ENCODE measurements around the gene ACP7.

The ACP7 gene

DNA sequence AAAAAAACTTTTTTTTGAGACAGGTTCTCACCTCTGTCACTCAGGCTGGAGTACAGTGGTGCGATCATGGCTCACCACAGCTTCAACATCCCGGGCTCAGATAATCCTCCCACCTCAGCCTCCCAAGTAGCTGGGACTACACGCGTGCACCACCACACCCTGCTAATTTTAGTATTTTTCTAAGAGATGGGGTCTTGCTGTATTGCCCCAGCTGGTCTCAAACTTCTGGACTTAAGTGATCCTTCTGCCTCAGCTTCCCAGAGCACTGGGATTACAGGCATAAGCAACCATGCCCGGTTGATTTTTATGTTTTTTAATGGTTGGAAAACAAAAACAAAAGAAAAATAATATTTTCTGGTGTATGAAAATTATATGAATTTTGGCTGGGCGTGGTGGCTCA lies 9.2 kb upstream of the ACP7 start:
- no peak for DNase-seq
- ChIA-PET POLR2A (no interaction called here), CTCF (interaction anchor here (0.9 kb wide), 1 partner anchor 22 kb away, joined by 3 read pairs; no protein-coding TSS in a partner anchor)
- H3K27ac ChIP-seq (ENCODE audit: insufficient read depth in 1 of 2, low read depth in 1 of 2, low read length in 2 of 2, poor library complexity in 1 of 2, severe bottlenecking in 2 of 2) = no peak overlapping the region
- no peaks in the 10 kb centered on the region for H3K36me3 ChIP-seq (ENCODE audit: control insufficient read depth in 4 of 4, insufficient read depth in 4 of 4, low read length in 3 of 4)
- no peaks in the 10 kb centered on the region for H3K9me3 ChIP-seq (ENCODE audit: control extremely low read depth in 1 of 5, control insufficient read depth in 4 of 5, insufficient read depth in 2 of 5, low read depth in 1 of 5, low read length in 4 of 5)
- H3K27me3 ChIP-seq (replicated peaks in 2 of 5; ENCODE audit: control insufficient read depth in 4 of 5, insufficient read depth in 5 of 5, low read length in 4 of 5) = peaks cover 0 to 2% (median 0%) of the 10 kb centered on the region in 5 experiments
- peaks cover 0 to 13% (median 8%) of the 10 kb centered on the region in 4 experiments for H3K4me1 ChIP-seq (ENCODE audit: control extremely low read depth in 1 of 4, control insufficient read depth in 4 of 4, insufficient read depth in 4 of 4, low read length in 3 of 4)
- no peak overlapping the region for H3K4me3 ChIP-seq (ENCODE audit: control insufficient read depth in 1 of 7, extremely low read depth in 1 of 7, insufficient read depth in 4 of 7, low read depth in 2 of 7, low read length in 6 of 7)
- WGBS (ENCODE audit: insufficient coverage) = 100% methylated on average over 3 of the region's 6 CpGs

DNA sequence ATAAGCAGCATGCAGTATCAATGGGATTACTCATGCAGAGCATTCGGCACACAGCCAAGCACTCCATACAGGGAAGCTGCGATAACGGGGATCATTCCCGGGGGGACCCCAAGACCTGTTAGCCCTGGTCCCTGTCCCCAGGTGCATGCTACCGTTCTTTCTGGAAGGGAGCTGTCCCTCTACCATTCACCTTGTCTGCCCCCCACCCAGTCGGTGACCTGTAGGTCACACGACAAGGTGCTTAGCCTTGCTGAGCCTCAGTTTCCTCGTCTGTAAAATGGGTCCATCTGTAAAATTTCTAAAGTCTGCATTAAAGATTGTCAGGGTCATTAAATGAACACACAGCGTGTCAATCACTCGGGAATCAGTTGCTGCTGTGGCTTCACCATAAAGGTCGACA lies 6.8 kb upstream of the ACP7 start:
- no peak overlapping the region for H3K4me3 ChIP-seq (ENCODE audit: control insufficient read depth in 1 of 7, extremely low read depth in 1 of 7, insufficient read depth in 4 of 7, low read depth in 2 of 7, low read length in 6 of 7)
- no peak overlapping the region for H3K27ac ChIP-seq (ENCODE audit: insufficient read depth in 1 of 2, low read depth in 1 of 2, low read length in 2 of 2, poor library complexity in 1 of 2, severe bottlenecking in 2 of 2)
- H3K4me1 ChIP-seq (ENCODE audit: control extremely low read depth in 1 of 4, control insufficient read depth in 4 of 4, insufficient read depth in 4 of 4, low read length in 3 of 4) = peaks cover 0 to 18% (median 11%) of the 10 kb centered on the region in 4 experiments
- H3K36me3 ChIP-seq (ENCODE audit: control insufficient read depth in 4 of 4, insufficient read depth in 4 of 4, low read length in 3 of 4) = no peaks in the 10 kb centered on the region
- ChIA-PET POLR2A (no interaction called here), CTCF (no interaction called here)
- WGBS (ENCODE audit: insufficient coverage) = 96% methylated on average over 11 of the region's 11 CpGs
- no peak for DNase-seq
- H3K27me3 ChIP-seq (replicated peaks in 2 of 5; ENCODE audit: control insufficient read depth in 4 of 5, insufficient read depth in 5 of 5, low read length in 4 of 5) = peaks cover 0 to 7% (median 3%) of the 10 kb centered on the region in 5 experiments
- H3K9me3 ChIP-seq (ENCODE audit: control extremely low read depth in 1 of 5, control insufficient read depth in 4 of 5, insufficient read depth in 2 of 5, low read depth in 1 of 5, low read length in 4 of 5) = no peaks in the 10 kb centered on the region

DNA sequence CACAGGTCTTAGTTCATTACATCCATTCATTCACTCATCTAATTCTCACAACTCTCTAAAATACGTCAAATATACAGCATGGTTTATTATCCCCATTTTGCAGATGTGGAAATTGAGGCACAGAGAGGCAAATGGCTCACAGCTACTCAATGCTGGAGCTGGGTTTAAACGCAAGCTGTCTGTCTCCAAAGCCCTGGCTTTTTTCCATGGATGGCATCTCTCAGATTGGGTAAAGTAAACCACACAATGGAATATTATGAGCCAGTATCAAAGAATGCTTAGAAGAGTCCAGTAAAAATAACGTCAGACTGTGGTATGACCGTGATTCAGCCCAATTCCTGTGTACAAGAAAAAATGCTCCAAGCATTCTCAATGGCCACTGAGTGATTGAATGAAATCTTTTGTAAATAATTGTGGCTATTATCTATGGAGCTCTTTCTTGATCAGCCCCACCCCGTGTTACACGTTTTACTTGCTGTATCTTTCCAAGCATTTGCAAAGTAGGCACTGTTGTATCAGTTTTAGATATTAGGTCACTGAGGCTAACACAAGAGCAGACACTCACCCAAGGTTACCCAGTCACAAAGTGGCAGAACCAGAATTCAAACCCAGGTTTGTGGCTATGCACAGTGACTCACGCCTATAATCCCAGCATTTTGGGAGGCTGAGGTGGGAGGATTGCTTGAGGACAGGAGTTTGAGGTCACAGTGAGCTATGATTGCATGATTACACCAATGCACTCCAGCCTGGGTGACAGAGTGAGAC lies 5.5 kb upstream of the ACP7 start:
- peaks cover 0 to 20% (median 12%) of the 10 kb centered on the region in 5 experiments for H3K27me3 ChIP-seq (replicated peaks in 2 of 5; ENCODE audit: control insufficient read depth in 4 of 5, insufficient read depth in 5 of 5, low read length in 4 of 5)
- H3K27ac ChIP-seq (ENCODE audit: insufficient read depth in 1 of 2, low read depth in 1 of 2, low read length in 2 of 2, poor library complexity in 1 of 2, severe bottlenecking in 2 of 2) = no peak overlapping the region
- ChIA-PET POLR2A (no interaction called here), CTCF (no interaction called here)
- no peaks in the 10 kb centered on the region for H3K36me3 ChIP-seq (ENCODE audit: control insufficient read depth in 4 of 4, insufficient read depth in 4 of 4, low read length in 3 of 4)
- DNase-seq = no peak
- H3K4me3 ChIP-seq (ENCODE audit: control insufficient read depth in 1 of 7, extremely low read depth in 1 of 7, insufficient read depth in 4 of 7, low read depth in 2 of 7, low read length in 6 of 7) = no peak overlapping the region
- WGBS (ENCODE audit: insufficient coverage) = 69% methylated on average over 4 of the region's 7 CpGs
- no peaks in the 10 kb centered on the region for H3K9me3 ChIP-seq (ENCODE audit: control extremely low read depth in 1 of 5, control insufficient read depth in 4 of 5, insufficient read depth in 2 of 5, low read depth in 1 of 5, low read length in 4 of 5)
- peaks cover 7 to 22% (median 16%) of the 10 kb centered on the region in 4 experiments for H3K4me1 ChIP-seq (ENCODE audit: control extremely low read depth in 1 of 4, control insufficient read depth in 4 of 4, insufficient read depth in 4 of 4, low read length in 3 of 4)

DNA sequence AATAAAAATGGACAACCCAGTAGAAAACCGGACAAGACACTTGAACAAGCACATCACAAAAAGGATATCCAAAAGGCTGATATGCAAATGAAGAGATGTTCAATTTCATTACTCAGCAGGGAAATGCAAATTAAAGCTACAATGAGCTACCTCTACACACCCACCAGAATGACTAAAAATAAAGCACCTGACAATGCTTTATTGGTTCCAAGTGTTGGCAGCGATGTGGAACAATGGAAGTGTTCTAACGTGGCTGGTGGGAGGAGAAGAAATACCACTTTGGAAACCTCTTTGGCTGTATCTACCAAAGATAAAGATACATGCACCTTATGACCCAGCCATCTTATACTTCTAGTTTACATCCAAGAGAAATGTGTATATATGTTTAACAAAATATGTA lies 3.7 kb upstream of the ACP7 start:
- no peak for DNase-seq
- ChIA-PET POLR2A (no interaction called here), CTCF (no interaction called here)
- WGBS (ENCODE audit: insufficient coverage) = no CpG with 5 or more reads among the region's 3 CpGs
- peaks cover 0 to 37% (median 17%) of the 10 kb centered on the region in 5 experiments for H3K27me3 ChIP-seq (replicated peaks in 2 of 5; ENCODE audit: control insufficient read depth in 4 of 5, insufficient read depth in 5 of 5, low read length in 4 of 5)
- no peak overlapping the region for H3K27ac ChIP-seq (ENCODE audit: insufficient read depth in 1 of 2, low read depth in 1 of 2, low read length in 2 of 2, poor library complexity in 1 of 2, severe bottlenecking in 2 of 2)
- peaks cover 8 to 23% (median 17%) of the 10 kb centered on the region in 4 experiments for H3K4me1 ChIP-seq (ENCODE audit: control extremely low read depth in 1 of 4, control insufficient read depth in 4 of 4, insufficient read depth in 4 of 4, low read length in 3 of 4)
- H3K9me3 ChIP-seq (ENCODE audit: control extremely low read depth in 1 of 5, control insufficient read depth in 4 of 5, insufficient read depth in 2 of 5, low read depth in 1 of 5, low read length in 4 of 5) = no peaks in the 10 kb centered on the region
- no peaks in the 10 kb centered on the region for H3K36me3 ChIP-seq (ENCODE audit: control insufficient read depth in 4 of 4, insufficient read depth in 4 of 4, low read length in 3 of 4)
- no peak overlapping the region for H3K4me3 ChIP-seq (ENCODE audit: control insufficient read depth in 1 of 7, extremely low read depth in 1 of 7, insufficient read depth in 4 of 7, low read depth in 2 of 7, low read length in 6 of 7)

DNA sequence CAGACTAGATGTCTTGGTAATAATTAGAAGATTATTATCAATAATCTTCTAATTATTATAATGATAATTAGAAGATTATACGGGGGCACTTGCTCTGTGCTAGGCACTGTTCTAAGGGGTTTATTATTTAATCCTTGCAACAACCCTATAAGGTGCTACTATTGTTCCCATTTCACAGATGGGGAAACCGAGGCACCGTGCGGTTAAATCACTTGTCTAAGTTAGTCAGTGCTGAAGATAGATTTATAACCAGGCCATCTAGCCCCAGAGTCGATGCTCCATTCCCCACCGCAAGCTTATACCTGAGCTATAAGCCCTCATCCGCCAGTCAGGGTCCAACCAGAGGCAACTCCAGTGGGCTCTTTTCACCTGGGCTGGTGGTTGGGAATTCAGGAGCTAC lies 2.0 kb upstream of the ACP7 start:
- 83% methylated on average over 4 of the region's 7 CpGs for whole genome bisulfite sequencing (ENCODE audit: insufficient coverage)
- no peak overlapping the region for H3K27ac ChIP-seq (ENCODE audit: insufficient read depth in 1 of 2, low read depth in 1 of 2, low read length in 2 of 2, poor library complexity in 1 of 2, severe bottlenecking in 2 of 2)
- peaks cover 0 to 48% (median 22%) of the 10 kb centered on the region in 5 experiments for H3K27me3 ChIP-seq (replicated peaks in 2 of 5; ENCODE audit: control insufficient read depth in 4 of 5, insufficient read depth in 5 of 5, low read length in 4 of 5)
- no peaks in the 10 kb centered on the region for H3K36me3 ChIP-seq (ENCODE audit: control insufficient read depth in 4 of 4, insufficient read depth in 4 of 4, low read length in 3 of 4)
- H3K4me1 ChIP-seq (ENCODE audit: control extremely low read depth in 1 of 4, control insufficient read depth in 4 of 4, insufficient read depth in 4 of 4, low read length in 3 of 4) = peaks cover 8 to 23% (median 17%) of the 10 kb centered on the region in 4 experiments
- H3K4me3 ChIP-seq (ENCODE audit: control insufficient read depth in 1 of 7, extremely low read depth in 1 of 7, insufficient read depth in 4 of 7, low read depth in 2 of 7, low read length in 6 of 7) = no peak overlapping the region
- no peaks in the 10 kb centered on the region for H3K9me3 ChIP-seq (ENCODE audit: control extremely low read depth in 1 of 5, control insufficient read depth in 4 of 5, insufficient read depth in 2 of 5, low read depth in 1 of 5, low read length in 4 of 5)
- no peak for DNase-seq
- ChIA-PET POLR2A (no interaction called here), CTCF (interaction anchor here (2.3 kb wide), 1 partner anchor 15 kb away, joined by 9 read pairs; no protein-coding TSS in a partner anchor)

DNA sequence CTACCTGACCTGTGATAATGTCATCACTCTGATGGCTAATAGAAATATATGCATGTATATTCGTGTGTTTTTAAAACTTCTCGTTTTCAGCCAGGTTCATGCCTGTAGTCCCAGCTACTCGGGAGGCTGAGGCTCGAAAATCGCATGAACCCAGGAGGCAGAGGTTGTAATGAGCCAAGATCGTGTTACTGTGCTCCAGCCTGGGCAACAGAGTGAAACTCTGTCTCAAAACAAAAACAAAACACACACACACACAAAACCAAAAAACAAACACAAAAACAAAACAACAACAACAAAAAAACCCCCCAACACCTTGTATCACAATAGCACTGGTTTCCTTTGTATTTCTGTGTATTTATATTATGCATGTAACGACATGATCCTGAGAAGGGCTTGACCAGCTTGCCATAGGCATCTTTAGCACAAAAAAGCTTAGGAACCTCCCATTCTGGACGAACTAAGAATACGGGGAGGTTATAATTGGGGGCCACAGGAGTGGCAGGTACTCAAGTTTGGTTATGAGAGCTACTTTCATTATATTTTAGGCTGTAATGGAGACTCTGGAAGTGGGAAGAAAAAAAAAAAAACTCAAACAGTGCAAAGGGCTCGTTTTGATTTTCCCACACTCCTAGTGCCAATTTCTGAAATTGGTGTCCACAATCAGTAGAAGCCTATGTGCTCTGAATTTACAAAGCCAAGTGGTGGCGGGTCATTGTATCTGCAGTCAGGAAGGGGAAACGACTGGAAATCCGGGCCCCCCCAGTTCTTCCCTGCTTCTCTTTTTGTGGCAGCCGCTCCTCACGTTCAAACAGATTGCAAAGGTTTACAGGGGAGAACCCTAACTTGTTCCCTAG lies 1.2 kb upstream of the ACP7 start:
- no peak overlapping the region for H3K27ac ChIP-seq (ENCODE audit: insufficient read depth in 1 of 2, low read depth in 1 of 2, low read length in 2 of 2, poor library complexity in 1 of 2, severe bottlenecking in 2 of 2)
- H3K27me3 ChIP-seq (replicated peaks in 2 of 5; ENCODE audit: control insufficient read depth in 4 of 5, insufficient read depth in 5 of 5, low read length in 4 of 5) = peaks cover 0 to 52% (median 22%) of the 10 kb centered on the region in 5 experiments
- DNase-seq = peak in 2 of 3 donors; percentile 57 to 67
- no peaks in the 10 kb centered on the region for H3K36me3 ChIP-seq (ENCODE audit: control insufficient read depth in 4 of 4, insufficient read depth in 4 of 4, low read length in 3 of 4)
- WGBS (ENCODE audit: insufficient coverage) = 10% methylated on average over 10 of the region's 15 CpGs
- H3K4me1 ChIP-seq (ENCODE audit: control extremely low read depth in 1 of 4, control insufficient read depth in 4 of 4, insufficient read depth in 4 of 4, low read length in 3 of 4) = peaks cover 8 to 23% (median 17%) of the 10 kb centered on the region in 4 experiments
- ChIA-PET CTCF (interaction anchor here (1.4 to 2.3 kb wide), 2 partner anchors 16 to 31 kb away, joined by 3 to 9 read pairs; no protein-coding TSS in a partner anchor), POLR2A (no interaction called here)
- no peaks in the 10 kb centered on the region for H3K9me3 ChIP-seq (ENCODE audit: control extremely low read depth in 1 of 5, control insufficient read depth in 4 of 5, insufficient read depth in 2 of 5, low read depth in 1 of 5, low read length in 4 of 5)
- H3K4me3 ChIP-seq (ENCODE audit: control insufficient read depth in 1 of 7, extremely low read depth in 1 of 7, insufficient read depth in 4 of 7, low read depth in 2 of 7, low read length in 6 of 7) = peak overlapping the region in 1 of 7 experiments; percentile 7

All from common myeloid progenitor, CD34-positive (primary cell).